Measurements from ENCODE around the gene OR52E4.

The OR52E4 gene

GRCh38 chr11:5880329-5880728, at the start of gene OR52E4:
Gene OR52E4, plus strand, starts transcription at chr11:5880629. Its CDS starts 3,664 bp downstream, at chr11:5884293.
- Histone ChIP-seq H3K36me3 (ENCODE audit: insufficient read depth, low read length) (no peaks in the 10 kb centered on the region), H3K4me2 (ENCODE audit: insufficient read depth, low read length) (no peak within 1 kb of the TSS), H4K20me1 (ENCODE audit: insufficient read depth, low read length) (no peaks in the 10 kb centered on the region), H3K9me3 (ENCODE audit: insufficient read depth, low read length, severe bottlenecking) (no peaks in the 10 kb centered on the region), H3K4me1 (ENCODE audit: insufficient read depth, low read length) (no peaks in the 10 kb centered on the region), H3K9ac (ENCODE audit: low read depth, low read length) (no peak within 1 kb of the TSS), H3K27me3 (ENCODE audit: insufficient read depth, low read length, poor library complexity) (peaks cover 3% of the 10 kb centered on the region), H3K4me3 (ENCODE audit: low read depth in 1 of 2, low read length in 2 of 2) (no peak within 1 kb of the TSS), H3K79me2 (ENCODE audit: insufficient read depth, low read length) (no peaks in the 10 kb centered on the region), H3K27ac (ENCODE audit: low read length) (no peak within 1 kb of the TSS), H2AFZ (ENCODE audit: low read depth, low read length) (no peak within 1 kb of the TSS)
- no peak for ATAC-seq (ENCODE audit: insufficient read depth, low read depth)
- TF ChIP-seq EZH2 (IDR thresholded peaks at IDR 0.05; ENCODE audit: borderline replicate concordance, low read depth, low read length, severe bottlenecking), result no peak
- TF ChIP-seq, protein P1, sequence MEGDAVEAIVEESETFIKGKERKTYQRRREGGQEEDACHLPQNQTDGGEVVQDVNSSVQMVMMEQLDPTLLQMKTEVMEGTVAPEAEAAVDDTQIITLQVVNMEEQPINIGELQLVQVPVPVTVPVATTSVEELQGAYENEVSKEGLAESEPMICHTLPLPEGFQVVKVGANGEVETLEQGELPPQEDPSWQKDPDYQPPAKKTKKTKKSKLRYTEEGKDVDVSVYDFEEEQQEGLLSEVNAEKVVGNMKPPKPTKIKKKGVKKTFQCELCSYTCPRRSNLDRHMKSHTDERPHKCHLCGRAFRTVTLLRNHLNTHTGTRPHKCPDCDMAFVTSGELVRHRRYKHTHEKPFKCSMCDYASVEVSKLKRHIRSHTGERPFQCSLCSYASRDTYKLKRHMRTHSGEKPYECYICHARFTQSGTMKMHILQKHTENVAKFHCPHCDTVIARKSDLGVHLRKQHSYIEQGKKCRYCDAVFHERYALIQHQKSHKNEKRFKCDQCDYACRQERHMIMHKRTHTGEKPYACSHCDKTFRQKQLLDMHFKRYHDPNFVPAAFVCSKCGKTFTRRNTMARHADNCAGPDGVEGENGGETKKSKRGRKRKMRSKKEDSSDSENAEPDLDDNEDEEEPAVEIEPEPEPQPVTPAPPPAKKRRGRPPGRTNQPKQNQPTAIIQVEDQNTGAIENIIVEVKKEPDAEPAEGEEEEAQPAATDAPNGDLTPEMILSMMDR (IDR thresholded peaks at IDR 0.05; ENCODE audit: borderline replicate concordance, extremely low read depth, low read length, poor library complexity, severe bottlenecking), result no peak
- no peak for DNase-seq

DNA sequence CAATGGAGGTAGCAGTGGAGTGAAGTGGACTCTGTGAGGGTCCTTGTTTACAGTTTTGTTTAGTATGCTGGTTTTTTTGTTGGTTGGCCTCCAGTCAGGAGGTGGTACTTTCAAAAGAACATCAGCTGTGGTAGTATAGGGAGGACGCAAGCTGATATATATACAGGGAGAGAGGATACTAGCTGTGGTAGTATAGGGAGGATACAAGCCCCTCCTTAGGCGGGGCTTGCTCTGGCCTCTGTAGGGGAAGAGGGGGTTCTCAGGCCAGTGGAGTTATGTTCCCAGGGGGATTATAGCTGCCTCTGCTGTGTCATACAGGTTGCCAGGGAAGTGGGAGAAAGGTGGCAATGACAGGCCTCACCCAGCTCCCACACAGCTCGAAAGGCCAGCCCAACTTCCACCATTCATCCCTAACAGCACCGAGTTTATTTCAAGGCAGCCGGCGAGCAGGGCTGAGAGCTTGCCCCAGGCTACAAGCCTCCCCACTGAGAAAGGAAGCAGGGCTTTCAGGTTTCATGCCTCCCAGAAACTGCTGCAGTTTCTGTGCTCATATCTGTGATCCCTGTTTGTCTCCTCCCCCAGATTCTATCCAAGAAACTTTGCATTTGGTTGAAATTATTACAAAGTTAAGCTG, 49.1 kb upstream of the OR52E4 start:
- Histone ChIP-seq H3K4me2 (ENCODE audit: insufficient read depth, low read length) (no peak overlapping the region), H3K27me3 (ENCODE audit: insufficient read depth, low read length, poor library complexity) (peaks cover 2% of the 10 kb centered on the region), H3K9ac (ENCODE audit: low read depth, low read length) (no peak overlapping the region), H3K9me3 (ENCODE audit: insufficient read depth, low read length, severe bottlenecking) (no peaks in the 10 kb centered on the region), H3K27ac (ENCODE audit: low read length) (no peak overlapping the region), H3K4me3 (ENCODE audit: low read depth in 1 of 2, low read length in 2 of 2) (no peak overlapping the region), H4K20me1 (ENCODE audit: insufficient read depth, low read length) (no peaks in the 10 kb centered on the region), H3K4me1 (ENCODE audit: insufficient read depth, low read length) (no peaks in the 10 kb centered on the region), H2AFZ (ENCODE audit: low read depth, low read length) (no peak overlapping the region), H3K36me3 (ENCODE audit: insufficient read depth, low read length) (no peaks in the 10 kb centered on the region), H3K79me2 (ENCODE audit: insufficient read depth, low read length) (no peaks in the 10 kb centered on the region)
- ATAC-seq (ENCODE audit: insufficient read depth, low read depth), result no peak
- TF ChIP-seq, protein P1 (IDR thresholded peaks at IDR 0.05; ENCODE audit: borderline replicate concordance, extremely low read depth, low read length, poor library complexity, severe bottlenecking), result no peak
- no peak for TF ChIP-seq EZH2 (IDR thresholded peaks at IDR 0.05; ENCODE audit: borderline replicate concordance, low read depth, low read length, severe bottlenecking)
- no peak for DNase-seq

- no peak overlapping the region for H3K4me2 ChIP-seq (ENCODE audit: insufficient read depth, low read length)
- H3K4me3 ChIP-seq (ENCODE audit: low read depth in 1 of 2, low read length in 2 of 2), result no peak overlapping the region
- H3K4me1 ChIP-seq (ENCODE audit: insufficient read depth, low read length), result no peaks in the 10 kb centered on the region
- no peaks in the 10 kb centered on the region for H4K20me1 ChIP-seq (ENCODE audit: insufficient read depth, low read length)
- DNase-seq (no peak), ATAC-seq (ENCODE audit: insufficient read depth, low read depth) (no peak)
- no peaks in the 10 kb centered on the region for H3K36me3 ChIP-seq (ENCODE audit: insufficient read depth, low read length)
- peaks cover 2% of the 10 kb centered on the region for H3K27me3 ChIP-seq (ENCODE audit: insufficient read depth, low read length, poor library complexity)
- H3K9me3 ChIP-seq (ENCODE audit: insufficient read depth, low read length, severe bottlenecking), result no peaks in the 10 kb centered on the region
- no peak overlapping the region for H3K9ac ChIP-seq (ENCODE audit: low read depth, low read length)
- no peak overlapping the region for H2AFZ ChIP-seq (ENCODE audit: low read depth, low read length)
- no peak overlapping the region for H3K27ac ChIP-seq (ENCODE audit: low read length)
- TF ChIP-seq EZH2 (IDR thresholded peaks at IDR 0.05; ENCODE audit: borderline replicate concordance, low read depth, low read length, severe bottlenecking), result no peak
- TF ChIP-seq, protein P1 (IDR thresholded peaks at IDR 0.05; ENCODE audit: borderline replicate concordance, extremely low read depth, low read length, poor library complexity, severe bottlenecking), result no peak
- no peaks in the 10 kb centered on the region for H3K79me2 ChIP-seq (ENCODE audit: insufficient read depth, low read length)
Observed at GRCh38 chr11:5833446-5833845, 47.0 kb upstream of the OR52E4 start.

All from DND-41 (cell line).